ENCODE measurements around the gene HSF5. TPM values are rescaled to one million over a fixed set of nuclear protein-coding genes. Genes with fewer than 3 reads are reported as not detected.

Gene HSF5
- total and polyA plus RNA-seq, 2 of the 13 experiments (the other 11 are each of a cell fraction or from before 2014, with no cell fraction given), result not detected

DNA sequence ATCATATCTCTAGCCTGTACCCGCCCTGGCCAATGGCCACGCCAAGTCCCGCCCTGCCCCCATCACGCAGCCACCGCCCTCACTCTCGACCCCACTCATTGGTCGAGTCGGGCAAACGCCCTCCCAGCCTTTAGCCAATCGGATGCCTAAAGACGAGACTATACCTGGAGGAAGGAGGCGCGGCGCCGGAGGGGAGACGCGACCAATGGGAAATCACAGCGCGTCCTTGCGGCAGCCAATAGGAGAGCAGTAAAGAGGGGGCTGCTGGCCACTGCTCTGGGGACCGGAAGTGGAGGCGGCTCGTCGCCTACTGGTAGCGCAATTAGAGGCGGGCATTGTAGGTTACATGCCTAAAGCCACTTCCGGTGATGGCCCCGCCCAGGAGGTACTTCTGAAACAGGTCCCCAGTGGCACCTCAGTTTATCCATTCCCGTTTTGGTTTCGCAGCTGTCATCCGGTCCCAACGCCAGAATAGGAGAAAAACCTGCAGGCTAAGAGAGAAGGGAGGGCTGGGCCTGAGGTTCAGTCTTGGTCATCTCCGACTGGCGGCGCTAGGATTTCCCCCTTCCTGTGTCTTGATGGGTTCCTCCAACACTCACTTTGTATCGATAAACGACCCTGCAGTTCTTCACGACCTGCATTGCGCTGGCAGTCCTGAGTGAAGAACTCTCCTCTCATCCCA, 29.9 kb upstream of the HSF5 start (continued):
- TF ChIP-seq ZNF607 (CRISPR knock-in tag; IDR thresholded peaks at IDR 0.05; ENCODE audit: borderline replicate concordance) (peak; percentile 84; the same call in 1 of the 2 replicates), KMT2A (CRISPR knock-in tag; IDR thresholded peaks at IDR 0.05) (no peak; the same call in 1 of the 2 replicates), HOXD1 (CRISPR knock-in tag; IDR thresholded peaks at IDR 0.05) (0 out of 2 replicates have a peak, but pooled peaks have one; percentile 36), EP300 (IDR thresholded peaks at IDR 0.05; ENCODE audit: low read depth in 2 of 2, low read length in 2 of 2) (peak; percentile 37 to 51; a peak in 3 of 4 replicates), EP300 (CRISPR knock-in tag; IDR thresholded peaks at IDR 0.05; ENCODE audit: borderline replicate concordance) (no peak; the same call in 1 of the 2 replicates), JUND (CRISPR knock-in tag; IDR thresholded peaks at IDR 0.05) (peak; percentile 22; the same call in 1 of the 2 replicates), HES4 (CRISPR knock-in tag; IDR thresholded peaks at IDR 0.05; ENCODE audit: borderline replicate concordance) (0 out of 2 replicates have a peak, but pooled peaks have one; percentile 22), PCBP1 (IDR thresholded peaks at IDR 0.05; ENCODE audit: borderline replicate concordance, low read depth, low read length) (no peak; the same call in 1 of the 2 replicates), ESRRA (CRISPR knock-in tag; IDR thresholded peaks at IDR 0.05; ENCODE audit: low read depth) (0 out of 2 replicates have a peak, but pooled peaks have one; percentile 27), PRPF4 (IDR thresholded peaks at IDR 0.05; ENCODE audit: low read depth, low read length, poor library complexity, severe bottlenecking) (no peak), SMC3 (IDR thresholded peaks at IDR 0.05; ENCODE audit: low read length) (no peak), NONO (IDR thresholded peaks at IDR 0.05) (no peak), NONO (CRISPR knock-in tag; conservative IDR thresholded peaks at IDR 0.05) (peak; percentile 86), CENPT (CRISPR knock-in tag; IDR thresholded peaks at IDR 0.05; ENCODE audit: low read depth) (no peak), ZNF773 (CRISPR knock-in tag; IDR thresholded peaks at IDR 0.05; ENCODE audit: borderline replicate concordance) (peak; percentile 55; the same call in 1 of the 2 replicates), POLR2G (IDR thresholded peaks at IDR 0.05; ENCODE audit: low read depth, low read length) (peak; percentile 72), ZNF160 (CRISPR knock-in tag; IDR thresholded peaks at IDR 0.05) (peak; percentile 75; the same call in 1 of the 2 replicates), ZNF614 (CRISPR knock-in tag; IDR thresholded peaks at IDR 0.05; ENCODE audit: borderline replicate concordance) (no peak), THAP11 (CRISPR knock-in tag; IDR thresholded peaks at IDR 0.05) (peak; percentile 92), WIZ (CRISPR knock-in tag; IDR thresholded peaks at IDR 0.05) (no peak), KLF11 (CRISPR knock-in tag; IDR thresholded peaks at IDR 0.05) (peak; percentile 99)
- TF ChIP-seq, protein P1, sequence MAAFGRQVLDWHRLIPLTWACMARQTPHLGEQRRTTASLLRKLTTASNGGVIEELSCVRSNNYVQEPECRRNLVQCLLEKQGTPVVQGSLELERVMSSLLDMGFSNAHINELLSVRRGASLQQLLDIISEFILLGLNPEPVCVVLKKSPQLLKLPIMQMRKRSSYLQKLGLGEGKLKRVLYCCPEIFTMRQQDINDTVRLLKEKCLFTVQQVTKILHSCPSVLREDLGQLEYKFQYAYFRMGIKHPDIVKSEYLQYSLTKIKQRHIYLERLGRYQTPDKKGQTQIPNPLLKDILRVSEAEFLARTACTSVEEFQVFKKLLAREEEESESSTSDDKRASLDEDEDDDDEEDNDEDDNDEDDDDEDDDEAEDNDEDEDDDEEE (CRISPR knock-in tag; IDR thresholded peaks at IDR 0.05), result no peak; the same call in 1 of the 2 replicates
- TF ChIP-seq, protein P2, sequence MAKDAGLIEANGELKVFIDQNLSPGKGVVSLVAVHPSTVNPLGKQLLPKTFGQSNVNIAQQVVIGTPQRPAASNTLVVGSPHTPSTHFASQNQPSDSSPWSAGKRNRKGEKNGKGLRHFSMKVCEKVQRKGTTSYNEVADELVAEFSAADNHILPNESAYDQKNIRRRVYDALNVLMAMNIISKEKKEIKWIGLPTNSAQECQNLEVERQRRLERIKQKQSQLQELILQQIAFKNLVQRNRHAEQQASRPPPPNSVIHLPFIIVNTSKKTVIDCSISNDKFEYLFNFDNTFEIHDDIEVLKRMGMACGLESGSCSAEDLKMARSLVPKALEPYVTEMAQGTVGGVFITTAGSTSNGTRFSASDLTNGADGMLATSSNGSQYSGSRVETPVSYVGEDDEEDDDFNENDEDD (CRISPR knock-in tag; IDR thresholded peaks at IDR 0.05; ENCODE audit: borderline replicate concordance), result peak; percentile 26; the same call in 1 of the 2 replicates
- TF ChIP-seq, protein P3, sequence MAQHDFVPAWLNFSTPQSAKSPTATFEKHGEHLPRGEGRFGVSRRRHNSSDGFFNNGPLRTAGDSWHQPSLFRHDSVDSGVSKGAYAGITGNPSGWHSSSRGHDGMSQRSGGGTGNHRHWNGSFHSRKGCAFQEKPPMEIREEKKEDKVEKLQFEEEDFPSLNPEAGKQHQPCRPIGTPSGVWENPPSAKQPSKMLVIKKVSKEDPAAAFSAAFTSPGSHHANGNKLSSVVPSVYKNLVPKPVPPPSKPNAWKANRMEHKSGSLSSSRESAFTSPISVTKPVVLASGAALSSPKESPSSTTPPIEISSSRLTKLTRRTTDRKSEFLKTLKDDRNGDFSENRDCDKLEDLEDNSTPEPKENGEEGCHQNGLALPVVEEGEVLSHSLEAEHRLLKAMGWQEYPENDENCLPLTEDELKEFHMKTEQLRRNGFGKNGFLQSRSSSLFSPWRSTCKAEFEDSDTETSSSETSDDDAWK (CRISPR knock-in tag; IDR thresholded peaks at IDR 0.05), result no peak
- TF ChIP-seq, protein P4, sequence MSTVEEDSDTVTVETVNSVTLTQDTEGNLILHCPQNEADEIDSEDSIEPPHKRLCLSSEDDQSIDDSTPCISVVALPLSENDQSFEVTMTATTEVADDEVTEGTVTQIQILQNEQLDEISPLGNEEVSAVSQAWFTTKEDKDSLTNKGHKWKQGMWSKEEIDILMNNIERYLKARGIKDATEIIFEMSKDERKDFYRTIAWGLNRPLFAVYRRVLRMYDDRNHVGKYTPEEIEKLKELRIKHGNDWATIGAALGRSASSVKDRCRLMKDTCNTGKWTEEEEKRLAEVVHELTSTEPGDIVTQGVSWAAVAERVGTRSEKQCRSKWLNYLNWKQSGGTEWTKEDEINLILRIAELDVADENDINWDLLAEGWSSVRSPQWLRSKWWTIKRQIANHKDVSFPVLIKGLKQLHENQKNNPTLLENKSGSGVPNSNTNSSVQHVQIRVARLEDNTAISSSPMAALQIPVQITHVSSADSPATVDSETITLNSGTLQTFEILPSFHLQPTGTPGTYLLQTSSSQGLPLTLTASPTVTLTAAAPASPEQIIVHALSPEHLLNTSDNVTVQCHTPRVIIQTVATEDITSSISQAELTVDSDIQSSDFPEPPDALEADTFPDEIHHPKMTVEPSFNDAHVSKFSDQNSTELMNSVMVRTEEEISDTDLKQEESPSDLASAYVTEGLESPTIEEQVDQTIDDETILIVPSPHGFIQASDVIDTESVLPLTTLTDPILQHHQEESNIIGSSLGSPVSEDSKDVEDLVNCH (CRISPR knock-in tag; IDR thresholded peaks at IDR 0.05), result peak; percentile 46; the same call in 1 of the 2 replicates

Measured in HepG2 (cell line).